Astrocyte (in vitro differentiated cells and primary cell): ENCODE data around the gene WDR64.
"Not testable (repeated sequence)": the region's sequence is repeated elsewhere in the genome, so short reads cannot be mapped to it uniquely, and the experiment has no call there.

Experiments
- EZH2 ChIP-seq: IDR thresholded peaks from 2 replicates; pipeline ENCODE4 v1.6.1; 2012; ENCODE audit warnings: mild to moderate bottlenecking, low read length, inconsistent platforms; ENCODE audit not compliant: insufficient read depth
- TF ChIP-seq, protein P1 (sequence below): IDR thresholded peaks from 2 replicates; pipeline ENCODE4 v1.5.1; 2011; ENCODE audit warnings: low read depth, mild to moderate bottlenecking, inconsistent platforms, low read length, moderate library complexity; ENCODE audit not compliant: insufficient read depth

GRCh38 chr1:241681861-241682448 is 29.9 kb downstream of the WDR64 start:
- TF ChIP-seq, protein P1, sequence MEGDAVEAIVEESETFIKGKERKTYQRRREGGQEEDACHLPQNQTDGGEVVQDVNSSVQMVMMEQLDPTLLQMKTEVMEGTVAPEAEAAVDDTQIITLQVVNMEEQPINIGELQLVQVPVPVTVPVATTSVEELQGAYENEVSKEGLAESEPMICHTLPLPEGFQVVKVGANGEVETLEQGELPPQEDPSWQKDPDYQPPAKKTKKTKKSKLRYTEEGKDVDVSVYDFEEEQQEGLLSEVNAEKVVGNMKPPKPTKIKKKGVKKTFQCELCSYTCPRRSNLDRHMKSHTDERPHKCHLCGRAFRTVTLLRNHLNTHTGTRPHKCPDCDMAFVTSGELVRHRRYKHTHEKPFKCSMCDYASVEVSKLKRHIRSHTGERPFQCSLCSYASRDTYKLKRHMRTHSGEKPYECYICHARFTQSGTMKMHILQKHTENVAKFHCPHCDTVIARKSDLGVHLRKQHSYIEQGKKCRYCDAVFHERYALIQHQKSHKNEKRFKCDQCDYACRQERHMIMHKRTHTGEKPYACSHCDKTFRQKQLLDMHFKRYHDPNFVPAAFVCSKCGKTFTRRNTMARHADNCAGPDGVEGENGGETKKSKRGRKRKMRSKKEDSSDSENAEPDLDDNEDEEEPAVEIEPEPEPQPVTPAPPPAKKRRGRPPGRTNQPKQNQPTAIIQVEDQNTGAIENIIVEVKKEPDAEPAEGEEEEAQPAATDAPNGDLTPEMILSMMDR, result not testable (repeated sequence)
- TF ChIP-seq EZH2, result not testable (repeated sequence)
